Measurements from ENCODE around the gene VAV1.

GRCh38 chr19:6891761-6892385, 119.4 kb downstream of the VAV1 start:
- TF ChIP-seq RAD21 (conservative IDR thresholded peaks at IDR 0.05), result no peak
- no peak for TF ChIP-seq CTCF (IDR thresholded peaks at IDR 0.05; ENCODE audit: poor library complexity, severe bottlenecking)
- TF ChIP-seq REST (IDR thresholded peaks at IDR 0.05; ENCODE audit: borderline replicate concordance), result no peak
- no peak for TF ChIP-seq EZH2 (IDR thresholded peaks at IDR 0.05; ENCODE audit: borderline replicate concordance, insufficient read depth, low read length, poor library complexity, severe bottlenecking)
- no peak for TF ChIP-seq MXI1 (conservative IDR thresholded peaks at IDR 0.05; ENCODE audit: poor library complexity, severe bottlenecking)
- TF ChIP-seq EP300 (conservative IDR thresholded peaks at IDR 0.05; ENCODE audit: poor library complexity, severe bottlenecking), result no peak
